ENCODE measurements around the gene CELA3A.

- TF ChIP-seq POLR2A (IDR thresholded peaks at IDR 0.05) (no peak), CTCF (IDR thresholded peaks at IDR 0.05) (no peak)
These were observed 35.0 kb upstream of the CELA3A start for GRCh38 chr1:21966247-21967000.
